Hair follicle dermal papilla cell (primary cell): ENCODE results near the gene OR4F6. TPM values are rescaled to one million over a fixed set of nuclear protein-coding genes. Genes with fewer than 3 reads are reported as not detected.

ENCODE experiments used
- small RNA-seq: library from RNA; depleted of rRNA; stranded (forward); fragments of <200 nt; gene quantifications from one replicate; pipeline ENCODE3, GENCODE V24; 2012
- total RNA-seq: library from RNA; depleted of rRNA; stranded (reverse); fragments of >200 nt; gene quantifications from 2 replicates; pipeline ENCODE4 v1.2.3, GENCODE V29; 2012

The OR4F6 gene, protein sequence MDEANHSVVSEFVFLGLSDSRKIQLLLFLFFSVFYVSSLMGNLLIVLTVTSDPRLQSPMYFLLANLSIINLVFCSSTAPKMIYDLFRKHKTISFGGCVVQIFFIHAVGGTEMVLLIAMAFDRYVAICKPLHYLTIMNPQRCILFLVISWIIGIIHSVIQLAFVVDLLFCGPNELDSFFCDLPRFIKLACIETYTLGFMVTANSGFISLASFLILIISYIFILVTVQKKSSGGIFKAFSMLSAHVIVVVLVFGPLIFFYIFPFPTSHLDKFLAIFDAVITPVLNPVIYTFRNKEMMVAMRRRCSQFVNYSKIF
- not detected in 2 replicates for total RNA-seq

DNA sequence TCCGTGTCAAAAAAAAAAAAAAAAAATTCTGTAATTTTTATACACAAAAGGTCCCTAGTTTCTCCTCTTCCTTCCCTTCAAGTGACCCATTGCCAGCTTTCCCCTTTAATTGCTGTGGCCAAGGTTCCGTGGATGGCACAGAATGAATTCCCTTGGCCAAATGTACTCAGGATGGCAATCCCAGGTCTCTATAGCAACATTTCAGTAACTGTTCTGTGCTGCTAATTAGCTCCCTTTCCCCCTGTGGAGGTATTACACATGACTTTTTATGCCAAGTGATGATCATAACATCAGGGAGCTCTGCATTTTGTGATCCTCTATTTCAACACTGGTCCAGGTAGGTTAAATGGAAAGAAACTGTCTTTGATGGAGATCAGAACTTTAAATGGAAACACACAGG, at the start of gene OR4F6:
TSS of gene OR4F6 (plus strand) at position 301 of the 400 bp plus-strand sequence. CDS start 2,211 bp downstream, outside the sequence.

DNA sequence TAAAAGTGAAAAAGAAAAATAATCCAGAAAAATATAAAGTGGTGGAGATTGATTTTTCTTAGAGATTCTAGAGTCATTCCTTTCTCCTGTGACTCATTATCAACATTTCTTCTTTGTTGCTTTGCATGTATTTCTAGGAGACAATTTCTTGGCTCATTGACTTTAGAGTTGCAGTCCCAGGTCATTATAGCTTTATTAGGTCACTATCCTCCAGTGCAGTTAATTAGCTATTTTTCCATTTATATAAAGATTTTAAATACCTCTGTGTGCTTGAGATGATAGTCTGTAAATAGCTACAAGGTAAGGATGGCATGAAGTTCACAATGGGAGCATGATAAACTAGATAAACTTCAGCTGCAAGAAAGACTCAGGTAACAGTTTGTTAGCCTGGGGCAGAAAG, 8.6 kb downstream of the OR4F6 start, which contains the start of gene OR4F15:
TSS of gene OR4F15 (plus strand) at position 301 of the 400 bp plus-strand sequence. CDS start 5,985 bp downstream, outside the sequence.

Small RNA genes lying within 50 kb of the gene (small RNA-seq; reads per million reads assigned to genes)
- not detected for gene RN7SL209P

Other genes starting within 250 kb of the OR4F6 start
- gene TM2D3, start 151.1 kb upstream of the OR4F6 start, total RNA-seq, result 34.1 and 34.7 TPM in 2 replicates
- 10.8 and 12.7 TPM in 2 replicates for gene TARS3, start 79.0 kb upstream of the OR4F6 start, total RNA-seq
- gene OR4F15, start 8.7 kb downstream of the OR4F6 start, total RNA-seq, result not detected in 2 replicates